Neutrophil (primary cell): ENCODE results near the gene COL25A1.

Source experiments
- H3K27ac ChIP-seq: fragments of 200-600 bp; sonication (generic); 2 replicates; pipeline ENCODE4 v1.5.1; 2016; ENCODE audit warnings: mild to moderate bottlenecking, moderate library complexity
- H3K27me3 ChIP-seq: fragments of 200-600 bp; sonication (generic); 2 replicates; pipeline ENCODE4 v1.6.0; 2016; ENCODE audit warnings: mild to moderate bottlenecking
- H3K36me3 ChIP-seq: fragments of 200-600 bp; sonication (generic); 2 replicates; pipeline ENCODE4 v1.5.1; 2017
- H3K4me1 ChIP-seq, 2 experiments: fragments of 200-600 bp in 1 of 2; sonication (generic) in 1 of 2; 1 replicate in 1 of 2; 2 replicates in 1 of 2; pipeline versions ENCODE4 v1.5.1 to v1.6.1; 2013 to 2016; ENCODE audit warnings: low read depth in 1 of 2, low read length in 1 of 2, mild to moderate bottlenecking in 1 of 2, moderate library complexity in 1 of 2; ENCODE audit not compliant: control insufficient read depth in 1 of 2, insufficient read depth in 1 of 2
- H3K4me3 ChIP-seq, 2 experiments: fragments of 200-600 bp in 1 of 2; sonication (generic) in 1 of 2; 1 replicate in 1 of 2; 2 replicates in 1 of 2; pipeline ENCODE4 v1.5.1; 2013 to 2016; ENCODE audit warnings: low read depth in 1 of 2, low read length in 1 of 2, mild to moderate bottlenecking in 1 of 2, moderate library complexity in 1 of 2
- H3K9me3 ChIP-seq: fragments of 200-600 bp; sonication (generic); 2 replicates; pipeline ENCODE4 v1.5.1; 2016
- CTCF ChIP-seq: fragments of 200-600 bp; sonication (generic); IDR thresholded peaks from 2 replicates; pipeline ENCODE4 v1.5.1; 2016; ENCODE audit warnings: antibody characterized with exemption

The COL25A1 gene

GRCh38 chr4:109325698-109326097 is 23.2 kb upstream of the COL25A1 start:
- no peak for TF ChIP-seq CTCF
- Histone ChIP-seq H3K4me3 (no peak overlapping the region), H3K36me3 (no peaks in the 10 kb centered on the region), H3K27me3 (no peaks in the 10 kb centered on the region), H3K27ac (no peak overlapping the region), H3K9me3 (no peaks in the 10 kb centered on the region), H3K4me1 (no peaks in the 10 kb centered on the region)

GRCh38 chr4:109323348-109323747 is 20.9 kb upstream of the COL25A1 start:
- Histone ChIP-seq H3K27me3 (no peaks in the 10 kb centered on the region), H3K4me1 (no peaks in the 10 kb centered on the region), H3K9me3 (no peaks in the 10 kb centered on the region), H3K27ac (no peak overlapping the region), H3K36me3 (no peaks in the 10 kb centered on the region), H3K4me3 (no peak overlapping the region)
- no peak for TF ChIP-seq CTCF

- Histone ChIP-seq H3K4me3 (no peak overlapping the region), H3K4me1 (no peaks in the 10 kb centered on the region), H3K36me3 (no peaks in the 10 kb centered on the region), H3K9me3 (no peaks in the 10 kb centered on the region), H3K27ac (no peak overlapping the region), H3K27me3 (no peaks in the 10 kb centered on the region)
- TF ChIP-seq CTCF: no peak
These were observed 18.8 kb upstream of the COL25A1 start for GRCh38 chr4:109321232-109321631.

GRCh38 chr4:109319684-109320083 is 17.2 kb upstream of the COL25A1 start:
- no peak overlapping the region for H3K4me3 ChIP-seq
- no peaks in the 10 kb centered on the region for H3K36me3 ChIP-seq
- no peaks in the 10 kb centered on the region for H3K27me3 ChIP-seq
- H3K9me3 ChIP-seq: no peaks in the 10 kb centered on the region
- no peak for TF ChIP-seq CTCF
- no peak overlapping the region for H3K27ac ChIP-seq
- no peaks in the 10 kb centered on the region for H3K4me1 ChIP-seq

- no peak for TF ChIP-seq CTCF
- Histone ChIP-seq H3K9me3 (no peaks in the 10 kb centered on the region), H3K4me1 (no peaks in the 10 kb centered on the region), H3K27ac (no peak overlapping the region), H3K4me3 (no peak overlapping the region), H3K36me3 (no peaks in the 10 kb centered on the region), H3K27me3 (no peaks in the 10 kb centered on the region)
These were observed 16.7 kb upstream of the COL25A1 start for GRCh38 chr4:109319156-109319555.

GRCh38 chr4:109315818-109316217 is 13.4 kb upstream of the COL25A1 start:
- no peaks in the 10 kb centered on the region for H3K27me3 ChIP-seq

More at GRCh38 chr4:109315818-109316217, 13.4 kb upstream of the COL25A1 start:
- TF ChIP-seq CTCF: no peak
- Histone ChIP-seq H3K4me1 (no peaks in the 10 kb centered on the region), H3K36me3 (no peaks in the 10 kb centered on the region), H3K4me3 (no peak overlapping the region), H3K9me3 (no peaks in the 10 kb centered on the region), H3K27ac (no peak overlapping the region)
